Panc1 (cell line): ENCODE data around the gene CATSPERD. TPM values are rescaled to one million over a fixed set of nuclear protein-coding genes. Genes with fewer than 3 reads are reported as not detected.

Experiments
- ATAC-seq: fragments of 200-7000 bp; cut with Tn5 transposase; 2 replicates; pipeline ENCODE4 v1.9.1; 2020; ENCODE audit warnings: mild to moderate bottlenecking, moderate library complexity
- BruUV-seq: library from RNA; stranded (reverse); fragments of 400-500 nt; replicated peaks from 2 replicates; lab custom pipeline; 2021; lab: Mats Ljungman, UMichigan
- CTCF ChIA-PET: fragments of 300-600 bp; sonication (Branson Sonifier 250); formaldehyde crosslinking; loops from one replicate; lab custom pipeline; 2022; ENCODE audit warnings: antibody characterized with exemption; lab: Charles Lee
- POLR2A ChIA-PET: fragments of 300-600 bp; sonication (Branson Sonifier 250); formaldehyde crosslinking; loops from one replicate; lab custom pipeline; 2022; ENCODE audit warnings: antibody characterized with exemption; lab: Charles Lee
- DNase-seq: peaks from one replicate; pipeline ENCODE4 v3.0.0-alpha.2; 2010; ENCODE audit warnings: low read depth, low spot score
- H3K27ac ChIP-seq: 2 replicates; pipeline ENCODE4 v1.5.1; 2011; ENCODE audit warnings: mild to moderate bottlenecking, low read length, inconsistent platforms
- H3K27me3 ChIP-seq: fragments of 200-500 bp; sonication (Bioruptor generic); 2 replicates; pipeline ENCODE4 v1.6.0; 2014; ENCODE audit warnings: low read length, inconsistent platforms; ENCODE audit not compliant: control insufficient read depth, insufficient read depth
- H3K36me3 ChIP-seq: fragments of 200-500 bp; sonication (Bioruptor generic); 2 replicates; pipeline ENCODE4 v1.5.1; 2014; ENCODE audit warnings: inconsistent platforms, mild to moderate bottlenecking, low read length, moderate library complexity; ENCODE audit not compliant: control insufficient read depth, insufficient read depth
- H3K4me1 ChIP-seq: 2 replicates; pipeline ENCODE4 v1.5.1; 2011; ENCODE audit warnings: inconsistent platforms, mild to moderate bottlenecking, low read length, moderate library complexity; ENCODE audit not compliant: control insufficient read depth, insufficient read depth
- H3K4me3 ChIP-seq, 2 experiments: 2 replicates each; pipeline ENCODE4 v1.5.1; 2011 to 2012; ENCODE audit warnings: low read depth in 2 of 2, low read length in 2 of 2, mild to moderate bottlenecking in 2 of 2, inconsistent platforms in 1 of 2, moderate library complexity in 1 of 2
- H3K9me3 ChIP-seq: fragments of 200-500 bp; sonication (Bioruptor generic); 2 replicates; pipeline ENCODE4 v1.5.1; 2014; ENCODE audit warnings: low read depth, mild to moderate bottlenecking, inconsistent platforms, low read length, moderate library complexity; ENCODE audit not compliant: control insufficient read depth, insufficient read depth
- POLR2AphosphoS5 ChIP-seq: IDR thresholded peaks from 2 replicates; pipeline ENCODE4 v1.6.1; 2012; ENCODE audit warnings: mild to moderate bottlenecking, low read depth, low read length, moderate library complexity
- SIN3A ChIP-seq: IDR thresholded peaks from 2 replicates; pipeline ENCODE4 v1.6.1; 2012; ENCODE audit warnings: low read depth, mild to moderate bottlenecking, low read length, moderate library complexity, borderline replicate concordance; ENCODE audit not compliant: insufficient read depth
- TCF7L2 ChIP-seq: IDR thresholded peaks from 2 replicates; pipeline ENCODE4 v1.6.1; 2011; ENCODE audit warnings: mild to moderate bottlenecking, low read depth, low read length, inconsistent platforms
- in situ Hi-C: cut with HindIII; loops from 2 replicates; pipeline ENCODE4 v1.10.0; 2016; ENCODE audit warnings: low sequenced_read_pairs, low pct_unique_long_range_greater_than_20kb
- intact Hi-C: fragments of 100-400 bp; cut with micrococcal nuclease; formaldehyde crosslinking; loops from one replicate; pipeline ENCODE4 v1.10.0; 2022; ENCODE audit not compliant: unreplicated experiment
- total RNA-seq: library from RNA; stranded (reverse); gene quantifications from one replicate; pipeline ENCODE4 v1.2.1, GENCODE V29; 2021; ENCODE audit not compliant: unreplicated experiment
- TF ChIP-seq, protein P1 (sequence below): fragments of 450-650 bp; IDR thresholded peaks from 2 replicates; pipeline ENCODE4 v1.5.1; 2017; ENCODE audit warnings: mild to moderate bottlenecking
- TF ChIP-seq, protein P2 (sequence below), 2 experiments: IDR thresholded peaks; 2 replicates each; pipeline ENCODE4 v1.6.1; 2011 to 2012; ENCODE audit warnings: low read depth in 2 of 2, control low read depth in 1 of 2, low read length in 1 of 2, mild to moderate bottlenecking in 1 of 2, moderate library complexity in 1 of 2; ENCODE audit not compliant: insufficient read depth in 1 of 2

CATSPERD gene
- total RNA-seq, 1 experiment from 2014 or later, result 0.08 TPM

DNA sequence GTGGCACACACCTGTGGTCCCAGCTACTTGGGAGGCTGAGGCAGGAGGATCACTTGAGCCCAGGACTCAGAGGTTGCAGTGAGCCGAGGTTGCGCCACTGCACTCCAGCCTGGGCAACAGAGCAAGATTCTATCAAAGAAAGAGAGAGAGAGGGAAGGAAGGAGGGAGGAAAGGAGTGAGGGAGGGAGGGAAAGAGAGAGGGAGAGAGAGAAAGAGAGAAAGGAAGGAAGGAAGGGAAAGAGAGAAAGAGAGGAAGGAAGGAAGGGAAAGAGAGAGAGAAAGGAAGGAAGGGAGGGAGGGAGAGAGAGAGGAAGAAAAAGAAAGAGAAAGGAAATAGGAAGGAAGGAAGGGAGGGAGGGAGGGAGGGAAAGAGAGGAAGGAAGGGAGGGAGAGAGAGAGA is 96.8 kb downstream of the CATSPERD start:
- intact Hi-C loops (no loop called here), in situ Hi-C loops (no loop called here)
- no peaks in the 10 kb centered on the region for H3K4me1 ChIP-seq
- ChIA-PET POLR2A (no interaction called here), CTCF (interaction anchor here (0.6 to 0.7 kb wide), 2 partner anchors 11 to 70 kb away, joined by 4 read pairs; no protein-coding TSS in a partner anchor)
- no peaks in the 10 kb centered on the region for H3K9me3 ChIP-seq
- TF ChIP-seq SIN3A (no peak), POLR2AphosphoS5 (no peak), TCF7L2 (no peak)
- TF ChIP-seq, protein P1, sequence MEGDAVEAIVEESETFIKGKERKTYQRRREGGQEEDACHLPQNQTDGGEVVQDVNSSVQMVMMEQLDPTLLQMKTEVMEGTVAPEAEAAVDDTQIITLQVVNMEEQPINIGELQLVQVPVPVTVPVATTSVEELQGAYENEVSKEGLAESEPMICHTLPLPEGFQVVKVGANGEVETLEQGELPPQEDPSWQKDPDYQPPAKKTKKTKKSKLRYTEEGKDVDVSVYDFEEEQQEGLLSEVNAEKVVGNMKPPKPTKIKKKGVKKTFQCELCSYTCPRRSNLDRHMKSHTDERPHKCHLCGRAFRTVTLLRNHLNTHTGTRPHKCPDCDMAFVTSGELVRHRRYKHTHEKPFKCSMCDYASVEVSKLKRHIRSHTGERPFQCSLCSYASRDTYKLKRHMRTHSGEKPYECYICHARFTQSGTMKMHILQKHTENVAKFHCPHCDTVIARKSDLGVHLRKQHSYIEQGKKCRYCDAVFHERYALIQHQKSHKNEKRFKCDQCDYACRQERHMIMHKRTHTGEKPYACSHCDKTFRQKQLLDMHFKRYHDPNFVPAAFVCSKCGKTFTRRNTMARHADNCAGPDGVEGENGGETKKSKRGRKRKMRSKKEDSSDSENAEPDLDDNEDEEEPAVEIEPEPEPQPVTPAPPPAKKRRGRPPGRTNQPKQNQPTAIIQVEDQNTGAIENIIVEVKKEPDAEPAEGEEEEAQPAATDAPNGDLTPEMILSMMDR, result no peak
- TF ChIP-seq, protein P2, sequence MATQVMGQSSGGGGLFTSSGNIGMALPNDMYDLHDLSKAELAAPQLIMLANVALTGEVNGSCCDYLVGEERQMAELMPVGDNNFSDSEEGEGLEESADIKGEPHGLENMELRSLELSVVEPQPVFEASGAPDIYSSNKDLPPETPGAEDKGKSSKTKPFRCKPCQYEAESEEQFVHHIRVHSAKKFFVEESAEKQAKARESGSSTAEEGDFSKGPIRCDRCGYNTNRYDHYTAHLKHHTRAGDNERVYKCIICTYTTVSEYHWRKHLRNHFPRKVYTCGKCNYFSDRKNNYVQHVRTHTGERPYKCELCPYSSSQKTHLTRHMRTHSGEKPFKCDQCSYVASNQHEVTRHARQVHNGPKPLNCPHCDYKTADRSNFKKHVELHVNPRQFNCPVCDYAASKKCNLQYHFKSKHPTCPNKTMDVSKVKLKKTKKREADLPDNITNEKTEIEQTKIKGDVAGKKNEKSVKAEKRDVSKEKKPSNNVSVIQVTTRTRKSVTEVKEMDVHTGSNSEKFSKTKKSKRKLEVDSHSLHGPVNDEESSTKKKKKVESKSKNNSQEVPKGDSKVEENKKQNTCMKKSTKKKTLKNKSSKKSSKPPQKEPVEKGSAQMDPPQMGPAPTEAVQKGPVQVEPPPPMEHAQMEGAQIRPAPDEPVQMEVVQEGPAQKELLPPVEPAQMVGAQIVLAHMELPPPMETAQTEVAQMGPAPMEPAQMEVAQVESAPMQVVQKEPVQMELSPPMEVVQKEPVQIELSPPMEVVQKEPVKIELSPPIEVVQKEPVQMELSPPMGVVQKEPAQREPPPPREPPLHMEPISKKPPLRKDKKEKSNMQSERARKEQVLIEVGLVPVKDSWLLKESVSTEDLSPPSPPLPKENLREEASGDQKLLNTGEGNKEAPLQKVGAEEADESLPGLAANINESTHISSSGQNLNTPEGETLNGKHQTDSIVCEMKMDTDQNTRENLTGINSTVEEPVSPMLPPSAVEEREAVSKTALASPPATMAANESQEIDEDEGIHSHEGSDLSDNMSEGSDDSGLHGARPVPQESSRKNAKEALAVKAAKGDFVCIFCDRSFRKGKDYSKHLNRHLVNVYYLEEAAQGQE (IDR thresholded peaks at IDR 0.05; ENCODE audit: insufficient read depth in 1 of 2, low read depth in 2 of 2, low read length in 1 of 2), result no peak
- H3K27ac ChIP-seq, result no peak overlapping the region
- DNase-seq (no peak), ATAC-seq (no peak)
- H3K36me3 ChIP-seq, result no peaks in the 10 kb centered on the region
- BruUV-seq, result no TSS peak
- H3K4me3 ChIP-seq, result no peak overlapping the region
- no peaks in the 10 kb centered on the region for H3K27me3 ChIP-seq

DNA sequence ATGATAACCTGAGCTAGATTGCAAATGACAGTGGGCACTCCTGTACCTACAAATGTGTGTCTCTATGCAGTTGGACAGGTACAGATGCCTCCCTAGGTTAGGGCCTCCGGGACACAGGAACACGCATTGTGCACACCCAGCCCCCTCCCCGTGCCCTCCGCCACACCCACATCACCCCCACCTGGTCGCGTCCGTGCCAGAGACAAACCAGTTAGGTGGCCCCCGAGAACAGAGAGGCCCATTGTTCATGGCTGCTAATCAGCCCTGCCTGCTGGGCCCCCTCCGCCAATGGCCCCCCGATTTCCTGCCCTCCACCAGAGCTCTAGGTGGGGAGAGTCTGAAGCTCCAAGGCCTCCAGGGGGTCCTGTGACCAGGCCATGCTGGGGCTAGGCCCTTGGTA is 98.2 kb downstream of the CATSPERD start:
- in situ Hi-C loops, result no loop called here
- POLR2A ChIA-PET, result no interaction called here
- no peaks in the 10 kb centered on the region for H3K36me3 ChIP-seq

More for the DNA sequence above, 98.2 kb downstream of the CATSPERD start:
- Histone ChIP-seq H3K4me3 (no peak overlapping the region), H3K27ac (no peak overlapping the region), H3K4me1 (no peaks in the 10 kb centered on the region; the same call in 1 of the 2 replicates), H3K9me3 (no peaks in the 10 kb centered on the region), H3K27me3 (no peaks in the 10 kb centered on the region)
- intact Hi-C loops, result no loop called here
- CTCF ChIA-PET, result no interaction called here
- DNase-seq (no peak), ATAC-seq (no peak)
- TF ChIP-seq POLR2AphosphoS5, result no peak
- no peak for TF ChIP-seq SIN3A
- no peak for TF ChIP-seq TCF7L2
- TF ChIP-seq, protein P1, result no peak
- TF ChIP-seq, protein P2 (IDR thresholded peaks at IDR 0.05; ENCODE audit: insufficient read depth in 1 of 2, low read depth in 2 of 2, low read length in 1 of 2), result no peak
- no TSS peak for BruUV-seq
